AG09309 (cell line): Measurements from ENCODE around the gene OSBPL8.

Experiments
- DNase-seq: peaks from one replicate; pipeline ENCODE4 v3.0.0-alpha.2; 2010; ENCODE audit warnings: low read depth
- H3K4me3 ChIP-seq: 2 replicates; pipeline ENCODE4 v1.5.1; 2011; ENCODE audit warnings: mild to moderate bottlenecking, low read depth, low read length, moderate library complexity; ENCODE audit not compliant: control insufficient read depth
- CTCF ChIP-seq: IDR thresholded peaks from 2 replicates; pipeline ENCODE4 v1.5.1; 2011; ENCODE audit warnings: mild to moderate bottlenecking, low read depth, low read length, inconsistent platforms; ENCODE audit not compliant: insufficient read depth, control insufficient read depth; ENCODE audit errors: missing control alignments

The OSBPL8 gene

GRCh38 chr12:76407710-76408109 is 151.9 kb downstream of the OSBPL8 start:
- DNase-seq: no peak
- no peak for TF ChIP-seq CTCF
- no peak overlapping the region for H3K4me3 ChIP-seq

GRCh38 chr12:76402259-76402658 is 157.3 kb downstream of the OSBPL8 start:
- no peak overlapping the region for H3K4me3 ChIP-seq
- DNase-seq: no peak
- TF ChIP-seq CTCF: no peak

- no peak for TF ChIP-seq CTCF
- no peak for DNase-seq
- H3K4me3 ChIP-seq: no peak overlapping the region
Observed at GRCh38 chr12:76400136-76400535, 159.4 kb downstream of the OSBPL8 start.

- DNase-seq: no peak
- TF ChIP-seq CTCF: no peak
Observed at GRCh38 chr12:76399040-76399439, 160.5 kb downstream of the OSBPL8 start.

GRCh38 chr12:76398106-76398505 is 161.5 kb downstream of the OSBPL8 start:
- H3K4me3 ChIP-seq: no peak overlapping the region
- no peak for DNase-seq
- TF ChIP-seq CTCF: no peak

More at GRCh38 chr12:76399040-76399439, 160.5 kb downstream of the OSBPL8 start:
- H3K4me3 ChIP-seq: no peak overlapping the region

GRCh38 chr12:76391461-76391860 is 168.1 kb downstream of the OSBPL8 start:
- DNase-seq: no peak
- no peak overlapping the region for H3K4me3 ChIP-seq
- no peak for TF ChIP-seq CTCF

GRCh38 chr12:76387614-76388013 is 172.0 kb downstream of the OSBPL8 start:
- no peak overlapping the region for H3K4me3 ChIP-seq
- no peak for TF ChIP-seq CTCF
- no peak for DNase-seq
